HEK293T (cell line): ENCODE data around the gene UBAC1.
"Not testable (repeated sequence)": the region's sequence is repeated elsewhere in the genome, so short reads cannot be mapped to it uniquely, and the experiment has no call there.

Experiments
- CTCF ChIA-PET: fragments of 350-600 bp; formaldehyde crosslinking; extraction: SDS; loops from one replicate; lab custom pipeline; 2021; ENCODE audit warnings: antibody characterized with exemption, inconsistent platforms; lab: Yijun Ruan, JAX
- POLR2A ChIA-PET: fragments of 350-600 bp; formaldehyde crosslinking; extraction: SDS; loops from one replicate; lab custom pipeline; 2020; ENCODE audit warnings: antibody characterized with exemption, inconsistent platforms; lab: Yijun Ruan, JAX
- DNase-seq: peaks from one replicate; pipeline ENCODE4 v3.0.0; 2012; ENCODE audit warnings: mixed read lengths; ENCODE audit errors: extremely low spot score
- ARNT ChIP-seq: fragments of 450-650 bp; IDR thresholded peaks from 2 replicates; pipeline ENCODE4 v1.6.1; 2017; ENCODE audit warnings: mild to moderate bottlenecking
- BHLHE40 ChIP-seq: fragments of 450-650 bp; IDR thresholded peaks from 2 replicates; pipeline ENCODE4 v1.6.1; 2016; ENCODE audit warnings: mild to moderate bottlenecking, moderate library complexity, borderline replicate concordance
- CTBP1 ChIP-seq: fragments of 450-650 bp; IDR thresholded peaks from 2 replicates; pipeline ENCODE4 v1.6.1; 2016; ENCODE audit warnings: borderline replicate concordance
- ELF4 ChIP-seq: fragments of 450-650 bp; IDR thresholded peaks from 2 replicates; pipeline ENCODE4 v1.6.1; 2017; ENCODE audit warnings: antibody characterized with exemption
- FOXA1 ChIP-seq: fragments of 450-650 bp; IDR thresholded peaks from 2 replicates; pipeline ENCODE4 v1.6.1; 2016; ENCODE audit warnings: mild to moderate bottlenecking
- FOXK2 ChIP-seq: fragments of 450-650 bp; IDR thresholded peaks from 2 replicates; pipeline ENCODE4 v1.6.1; 2016; ENCODE audit warnings: mild to moderate bottlenecking
- FOXM1 ChIP-seq: fragments of 450-650 bp; IDR thresholded peaks from 2 replicates; pipeline ENCODE4 v1.6.1; 2017; ENCODE audit warnings: mild to moderate bottlenecking, borderline replicate concordance
- HDGF ChIP-seq: fragments of 450-650 bp; IDR thresholded peaks from 2 replicates; pipeline ENCODE4 v1.6.1; 2017; ENCODE audit warnings: antibody characterized with exemption, borderline replicate concordance
- L3MBTL2 ChIP-seq: fragments of 450-650 bp; conservative IDR thresholded peaks from 2 replicates; pipeline ENCODE4 v1.6.1; 2016; ENCODE audit warnings: mild to moderate bottlenecking
- LEF1 ChIP-seq: fragments of 450-650 bp; IDR thresholded peaks from 2 replicates; pipeline ENCODE4 v1.6.1; 2017; ENCODE audit warnings: mild to moderate bottlenecking, borderline replicate concordance
- NFRKB ChIP-seq: fragments of 450-650 bp; IDR thresholded peaks from 2 replicates; pipeline ENCODE4 v1.6.1; 2016; ENCODE audit warnings: mild to moderate bottlenecking, moderate library complexity
- SP1 ChIP-seq: fragments of 450-650 bp; IDR thresholded peaks from 2 replicates; pipeline ENCODE4 v1.6.1; 2017
- SUZ12 ChIP-seq: fragments of 450-650 bp; IDR thresholded peaks from 2 replicates; pipeline ENCODE4 v1.6.1; 2016; ENCODE audit warnings: mild to moderate bottlenecking
- TARDBP ChIP-seq: fragments of 450-650 bp; IDR thresholded peaks from 2 replicates; pipeline ENCODE4 v1.6.1; 2016
- ZNF384 ChIP-seq: fragments of 450-650 bp; IDR thresholded peaks from 2 replicates; pipeline ENCODE4 v1.6.1; 2016
- TF ChIP-seq, protein P1 (sequence below): fragments of 450-650 bp; IDR thresholded peaks from 2 replicates; pipeline ENCODE4 v1.6.1; 2016

The UBAC1 gene

DNA sequence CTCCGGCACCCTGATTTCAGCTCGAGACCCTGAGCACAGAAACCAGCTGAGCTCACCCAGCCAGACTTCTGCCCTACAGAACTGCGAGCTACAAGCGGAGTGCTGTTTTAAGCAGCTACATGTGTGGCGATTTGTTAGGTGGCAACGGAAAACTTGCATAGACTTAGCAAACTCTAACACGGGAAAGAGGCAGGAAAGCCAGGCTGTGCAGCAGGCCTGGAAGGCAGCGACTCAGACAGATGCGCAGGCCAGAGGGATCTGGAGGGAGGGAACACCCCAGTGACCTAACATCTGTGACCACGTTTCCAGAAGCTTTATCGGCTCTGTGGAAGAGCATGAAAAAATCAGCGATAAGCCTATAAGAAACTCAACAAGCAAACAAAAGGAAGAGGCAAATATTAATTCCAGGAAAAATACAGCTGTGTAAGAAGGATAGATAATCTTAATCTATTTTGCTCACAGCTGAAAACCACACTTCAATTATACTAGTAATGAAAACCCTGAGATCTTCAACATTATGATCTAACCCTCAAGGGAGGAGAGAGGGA lies 11.0 kb downstream of the UBAC1 start:
- ChIA-PET POLR2A (no interaction called here), CTCF (no interaction called here)
- TF ChIP-seq TARDBP (no peak), NFRKB (no peak)
- DNase-seq, result no peak

DNA sequence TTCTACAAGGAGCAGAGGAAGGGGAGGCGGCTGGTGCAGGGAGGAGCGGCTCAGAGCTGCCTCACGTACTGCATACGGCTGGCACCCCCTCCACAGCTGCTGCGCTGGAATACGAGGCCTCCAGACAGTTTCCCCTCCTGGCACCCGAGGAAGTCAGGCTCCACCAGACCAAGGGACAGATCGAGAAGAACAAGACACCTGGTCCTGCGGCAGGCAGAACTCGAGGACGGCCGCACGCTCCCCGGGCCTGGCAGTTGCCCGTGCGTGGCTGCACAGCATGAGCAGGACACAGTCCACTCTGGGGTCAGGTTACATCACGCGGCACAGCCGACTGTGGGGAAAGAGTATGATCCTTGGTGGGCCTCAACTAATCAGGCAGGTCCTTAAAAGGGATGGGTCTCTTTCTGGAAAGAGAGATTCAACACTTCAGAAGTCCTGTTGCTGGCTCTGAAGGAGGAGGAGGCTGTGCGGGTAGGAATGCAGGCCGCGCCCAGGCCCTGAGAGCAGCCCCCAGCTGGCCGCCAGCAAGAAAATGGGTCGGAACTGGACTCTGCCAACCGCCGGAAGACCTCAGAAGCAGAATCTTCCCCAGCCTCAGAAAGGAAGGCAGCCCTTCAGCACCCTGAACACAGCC lies 11.6 kb downstream of the UBAC1 start:
- ChIA-PET POLR2A (no interaction called here), CTCF (no interaction called here)
- no peak for DNase-seq
- TF ChIP-seq FOXA1 (no peak), ARNT (no peak), CTBP1 (no peak), NFRKB (no peak), HDGF (no peak), SP1 (no peak), L3MBTL2 (no peak), FOXM1 (no peak)
- TF ChIP-seq, protein P1, sequence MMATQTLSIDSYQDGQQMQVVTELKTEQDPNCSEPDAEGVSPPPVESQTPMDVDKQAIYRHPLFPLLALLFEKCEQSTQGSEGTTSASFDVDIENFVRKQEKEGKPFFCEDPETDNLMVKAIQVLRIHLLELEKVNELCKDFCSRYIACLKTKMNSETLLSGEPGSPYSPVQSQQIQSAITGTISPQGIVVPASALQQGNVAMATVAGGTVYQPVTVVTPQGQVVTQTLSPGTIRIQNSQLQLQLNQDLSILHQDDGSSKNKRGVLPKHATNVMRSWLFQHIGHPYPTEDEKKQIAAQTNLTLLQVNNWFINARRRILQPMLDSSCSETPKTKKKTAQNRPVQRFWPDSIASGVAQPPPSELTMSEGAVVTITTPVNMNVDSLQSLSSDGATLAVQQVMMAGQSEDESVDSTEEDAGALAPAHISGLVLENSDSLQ, result no peak

DNA sequence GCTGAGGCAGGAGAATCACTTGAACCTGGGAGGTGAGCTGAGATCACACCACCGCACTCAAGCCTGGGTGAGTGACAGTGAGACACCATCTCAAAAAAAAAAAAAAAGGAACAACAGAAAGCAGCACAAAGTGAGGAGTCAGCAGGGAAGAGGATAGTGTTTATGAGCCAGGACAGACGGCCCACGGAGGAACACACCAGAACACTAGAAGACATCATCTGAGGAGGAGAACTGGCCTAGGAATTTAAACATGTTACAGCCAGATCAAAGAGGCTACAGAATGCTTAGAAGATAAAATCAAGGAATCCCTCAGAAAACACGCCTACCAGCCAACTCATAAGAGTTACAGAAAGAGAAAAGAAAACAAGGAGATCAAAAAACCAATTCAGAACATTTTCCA lies 12.2 kb downstream of the UBAC1 start:
- CTCF ChIA-PET, result no interaction called here
- TF ChIP-seq ARNT (no peak), SP1 (no peak), NFRKB (no peak), FOXK2 (no peak), TARDBP (no peak), HDGF (no peak), LEF1 (no peak), BHLHE40 (no peak), ZNF384 (no peak), ELF4 (no peak), FOXM1 (no peak), CTBP1 (no peak), SUZ12 (no peak), L3MBTL2 (no peak), FOXA1 (no peak)
- TF ChIP-seq, protein P1, result no peak
- no peak for DNase-seq
- POLR2A ChIA-PET, result no interaction called here

DNA sequence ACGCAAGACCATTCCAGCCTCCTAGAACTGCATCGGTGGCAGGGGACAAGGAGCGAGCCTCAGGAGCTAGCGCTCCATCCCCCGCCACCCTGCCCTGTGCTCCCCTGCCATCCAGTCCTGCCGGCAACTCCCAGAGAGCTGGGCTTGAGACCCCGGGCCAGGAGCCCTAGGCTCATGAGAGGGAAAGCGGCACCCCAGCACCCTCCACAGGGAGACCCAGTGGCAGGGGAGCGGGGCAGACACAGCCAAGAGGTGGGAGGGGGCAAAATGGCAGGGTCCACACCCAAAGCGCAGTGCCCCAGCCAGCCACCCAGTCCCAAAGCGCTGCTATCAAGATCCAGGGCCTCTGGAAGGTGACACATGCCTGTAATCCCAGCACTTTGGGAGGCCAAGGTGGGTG lies 12.7 kb downstream of the UBAC1 start:
- TF ChIP-seq HDGF (no peak), TARDBP (no peak), LEF1 (no peak), ELF4 (no peak), NFRKB (no peak), SUZ12 (no peak), BHLHE40 (no peak), FOXK2 (no peak), L3MBTL2 (no peak), FOXA1 (no peak), SP1 (no peak), ARNT (no peak)
- TF ChIP-seq, protein P1, result no peak
- DNase-seq, result no peak
- ChIA-PET CTCF (no interaction called here), POLR2A (no interaction called here)

DNA sequence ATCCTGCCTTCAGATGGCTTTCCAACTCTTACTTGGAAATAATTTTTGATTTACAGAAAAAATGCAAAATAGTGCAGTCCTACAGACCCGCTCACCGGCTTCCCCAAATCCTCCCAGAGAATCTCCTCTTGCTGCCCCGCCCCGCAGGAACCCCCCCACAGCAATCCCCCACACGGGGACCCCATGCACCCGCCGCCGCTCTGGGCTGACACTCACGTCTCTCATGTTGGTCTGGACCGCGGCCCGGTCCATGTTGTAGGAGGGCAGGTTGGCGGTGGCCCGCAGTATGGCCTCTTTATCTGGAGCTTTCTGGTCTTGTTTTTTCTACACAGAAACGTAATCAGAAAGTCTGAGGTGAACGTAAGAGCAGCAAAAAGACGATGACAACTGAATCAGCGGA lies 13.6 kb downstream of the UBAC1 start:
- no peak for DNase-seq
- ChIA-PET POLR2A (no interaction called here), CTCF (no interaction called here)
- TF ChIP-seq FOXA1 (no peak), ARNT (no peak), NFRKB (no peak), LEF1 (no peak), ELF4 (no peak)

DNA sequence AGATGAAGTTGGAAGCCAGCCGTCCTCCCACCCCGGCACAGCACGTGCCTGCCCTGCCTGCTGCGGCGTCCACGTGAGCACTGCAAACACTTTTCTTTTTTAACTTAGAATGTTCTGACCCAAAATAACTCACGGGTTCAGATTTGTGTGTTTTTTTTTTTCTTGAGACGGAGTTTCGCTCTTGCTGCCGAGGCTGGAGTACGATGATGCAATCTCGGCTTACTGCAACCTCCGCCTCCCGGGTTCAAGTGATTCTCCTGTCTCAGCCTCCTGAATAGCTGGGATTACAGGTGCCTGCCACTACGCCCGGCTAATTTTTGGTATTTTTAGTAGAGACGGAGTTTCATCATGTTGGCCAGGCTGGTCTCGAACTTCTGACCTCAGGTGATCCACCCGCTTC lies 14.1 kb downstream of the UBAC1 start:
- POLR2A ChIA-PET, DNase-seq, CTCF ChIA-PET: not testable (repeated sequence)

DNA sequence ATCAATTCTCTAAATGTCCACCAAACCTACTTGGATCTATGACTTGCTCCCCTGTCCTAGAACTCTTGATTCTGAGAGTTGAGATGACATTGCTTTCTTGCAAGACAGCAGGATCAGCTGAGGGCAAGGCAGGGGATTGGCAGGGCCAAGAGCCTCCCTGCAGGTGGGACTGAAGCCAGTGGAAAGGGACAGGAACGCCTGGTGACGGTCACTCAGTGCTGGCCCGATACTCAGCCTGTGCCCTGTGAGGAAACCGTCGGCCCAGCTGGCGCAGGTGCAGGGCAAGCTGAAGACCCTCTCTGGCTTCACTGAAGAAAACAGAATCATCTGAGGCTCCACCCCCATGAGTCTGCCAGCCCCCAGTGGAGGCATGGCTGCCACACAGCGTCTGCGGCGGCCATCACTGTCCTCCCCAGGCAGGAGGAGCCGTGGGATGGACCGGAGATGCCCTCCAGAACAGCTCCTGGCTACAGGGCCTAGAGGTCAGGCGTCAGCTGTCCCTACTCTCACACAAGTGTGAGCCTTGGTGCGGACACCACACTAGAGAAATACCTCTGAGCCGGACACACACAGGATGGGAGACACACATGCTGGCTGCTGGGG lies 14.7 kb downstream of the UBAC1 start:
- no peak for DNase-seq
- ChIA-PET CTCF (no interaction called here), POLR2A (no interaction called here)
- TF ChIP-seq SUZ12, result no peak
- TF ChIP-seq LEF1, result no peak
- TF ChIP-seq ELF4, result no peak
- no peak for TF ChIP-seq CTBP1
- TF ChIP-seq FOXM1, result no peak
- TF ChIP-seq L3MBTL2, result no peak
- no peak for TF ChIP-seq FOXK2
- TF ChIP-seq, protein P1, result no peak
- no peak for TF ChIP-seq ZNF384
